Testis (tissue), 3 donors: ENCODE measurements around the gene IFT43. TPM values are rescaled to one million over a fixed set of nuclear protein-coding genes. Genes with fewer than 3 reads are reported as not detected.

Source experiments
- DNase-seq: peaks from one replicate; pipeline ENCODE4 v3.0.0-alpha.2; 2019
- H3K27ac ChIP-seq, 2 donors: fragments of 200-600 bp; sonication (generic); one replicate each; pipeline ENCODE4 v1.5.1; 2019
- H3K27me3 ChIP-seq: fragments of 200-600 bp; sonication (generic); one replicate; pipeline ENCODE4 v1.5.1; 2019
- H3K36me3 ChIP-seq: fragments of 200-600 bp; sonication (generic); one replicate; pipeline ENCODE4 v1.5.1; 2017; ENCODE audit warnings: low read depth; ENCODE audit errors: missing control alignments
- H3K4me1 ChIP-seq: fragments of 200-600 bp; sonication (generic); one replicate; pipeline ENCODE4 v1.5.1; 2019
- H3K4me3 ChIP-seq, 2 donors: fragments of 200-600 bp; sonication (generic); one replicate each; pipeline ENCODE4 v1.5.1; 2017 to 2019
- H3K9me3 ChIP-seq: fragments of 200-600 bp; sonication (generic); one replicate; pipeline ENCODE4 v1.5.1; 2017
- POLR2A ChIP-seq: fragments of 450-650 bp; IDR thresholded peaks from one replicate; pipeline ENCODE4 v1.6.1; 2017; ENCODE audit warnings: antibody characterized with exemption, mild to moderate bottlenecking, moderate library complexity
- WGBS, 2 donors: methylation state at CpG; one replicate each; pipeline ENCODE4 v1.1.5; 2018; 5-methylcytosine and 5-hydroxymethylcytosine counted together
- intact Hi-C: fragments of 100-400 bp; cut with DNase I; formaldehyde crosslinking; loops from one replicate; pipeline ENCODE4 v1.15.1; 2023; ENCODE audit warnings: low total_unique reads
- polyA plus RNA-seq: library from polyadenylated mRNA; stranded (reverse); fragments of 350-450 nt; fragmentation: Illumina TruSeq; extraction: RNeasy Lipid Tissue Mini Kit (QIAGEN cat#74804); gene quantifications from one replicate; pipeline ENCODE4 v1.2.3, GENCODE V29; 2014; ENCODE audit warnings: low read depth, low replicate concordance; ENCODE audit not compliant: insufficient read depth
- total RNA-seq, 2 donors: library from RNA; depleted of rRNA; stranded (reverse); fragments of >200 nt; gene quantifications; one replicate each; pipeline ENCODE4 v1.2.3, GENCODE V29; 2016
- TF ChIP-seq, protein P1 (sequence below), 3 experiments: fragments of 450-650 bp in 2 of 3; fragments of 200-600 bp in 1 of 3; sonication (generic) in 1 of 3; IDR thresholded peaks; one replicate each; pipeline ENCODE4 v1.5.1; 2016 to 2019; ENCODE audit warnings: antibody characterized with exemption in 3 of 3, mild to moderate bottlenecking in 2 of 3, moderate library complexity in 1 of 3

IFT43 gene
- total and polyA plus RNA-seq, 3 donors from 2014 or later, result 55.1 to 85.4 (median 68.4) TPM

DNA sequence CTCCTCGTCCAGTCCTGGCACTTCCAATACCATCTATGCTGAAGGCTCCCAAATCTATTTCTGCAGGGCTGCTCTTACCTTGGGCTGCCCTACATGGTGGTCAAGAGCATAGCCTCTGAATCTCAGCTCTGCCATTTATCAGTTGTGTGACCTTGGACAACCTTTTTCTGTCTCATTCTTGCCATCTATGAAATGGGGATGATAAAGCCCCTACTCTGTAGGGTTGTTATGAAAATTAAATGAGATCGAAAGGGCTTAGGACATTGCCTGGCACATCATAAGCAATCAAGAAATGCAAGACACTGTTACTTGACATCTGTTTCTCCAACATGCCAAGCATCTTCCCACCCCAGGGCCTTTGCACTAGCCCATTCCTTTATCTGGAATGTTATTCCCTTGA is 120.6 kb downstream of the IFT43 start:
- no peak overlapping the region for H3K4me3 ChIP-seq
- no peak overlapping the region for H3K27ac ChIP-seq
- no peaks in the 10 kb centered on the region for H3K27me3 ChIP-seq
- no peaks in the 10 kb centered on the region for H3K9me3 ChIP-seq
- no peaks in the 10 kb centered on the region for H3K4me1 ChIP-seq
- WGBS, 2 donors, result 82 to 95% methylated on average over 2 of the region's 2 CpGs
- TF ChIP-seq, protein P1, sequence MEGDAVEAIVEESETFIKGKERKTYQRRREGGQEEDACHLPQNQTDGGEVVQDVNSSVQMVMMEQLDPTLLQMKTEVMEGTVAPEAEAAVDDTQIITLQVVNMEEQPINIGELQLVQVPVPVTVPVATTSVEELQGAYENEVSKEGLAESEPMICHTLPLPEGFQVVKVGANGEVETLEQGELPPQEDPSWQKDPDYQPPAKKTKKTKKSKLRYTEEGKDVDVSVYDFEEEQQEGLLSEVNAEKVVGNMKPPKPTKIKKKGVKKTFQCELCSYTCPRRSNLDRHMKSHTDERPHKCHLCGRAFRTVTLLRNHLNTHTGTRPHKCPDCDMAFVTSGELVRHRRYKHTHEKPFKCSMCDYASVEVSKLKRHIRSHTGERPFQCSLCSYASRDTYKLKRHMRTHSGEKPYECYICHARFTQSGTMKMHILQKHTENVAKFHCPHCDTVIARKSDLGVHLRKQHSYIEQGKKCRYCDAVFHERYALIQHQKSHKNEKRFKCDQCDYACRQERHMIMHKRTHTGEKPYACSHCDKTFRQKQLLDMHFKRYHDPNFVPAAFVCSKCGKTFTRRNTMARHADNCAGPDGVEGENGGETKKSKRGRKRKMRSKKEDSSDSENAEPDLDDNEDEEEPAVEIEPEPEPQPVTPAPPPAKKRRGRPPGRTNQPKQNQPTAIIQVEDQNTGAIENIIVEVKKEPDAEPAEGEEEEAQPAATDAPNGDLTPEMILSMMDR (IDR thresholded peaks at IDR 0.05), result no peak
- TF ChIP-seq POLR2A, result no peak
- intact Hi-C loops, result no loop called here
- no peak for DNase-seq
- no peaks in the 10 kb centered on the region for H3K36me3 ChIP-seq

DNA sequence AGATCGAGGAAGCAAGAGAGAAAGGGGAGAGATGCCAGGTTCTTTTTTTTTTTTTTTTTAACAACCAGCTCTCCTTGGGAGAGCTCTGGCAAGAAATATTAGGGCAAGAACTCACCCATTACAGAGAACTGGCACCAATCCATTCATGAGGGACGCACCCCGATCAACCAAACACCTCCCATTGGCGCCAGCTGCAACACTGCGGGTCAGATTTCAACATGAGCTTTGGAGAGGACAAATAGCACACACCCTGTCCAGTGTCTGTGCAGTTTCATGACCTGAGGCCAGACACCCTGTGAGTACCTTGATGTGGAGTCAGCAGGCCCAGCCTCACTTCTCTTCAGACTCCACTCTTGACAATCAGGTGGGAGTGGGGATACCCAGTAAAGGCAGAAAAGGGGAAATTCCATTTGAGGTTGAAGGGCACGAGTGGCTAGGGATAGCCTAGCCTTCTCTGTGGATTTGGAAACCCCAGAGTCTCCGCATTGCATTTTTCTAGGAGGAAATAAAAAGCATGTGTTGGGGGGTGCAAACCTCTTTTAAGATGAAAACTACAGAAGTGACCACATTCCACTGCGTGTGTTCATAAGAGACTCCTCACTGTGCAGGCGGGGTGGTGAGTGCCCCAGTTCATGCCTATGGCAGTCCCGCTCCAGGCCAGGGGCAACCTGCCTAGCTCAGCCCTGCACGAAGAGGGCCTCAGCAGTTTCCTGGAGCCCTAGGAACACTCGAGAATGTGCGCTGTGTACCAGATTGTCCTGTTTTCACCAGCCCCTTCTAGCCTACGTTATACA is 123.7 kb downstream of the IFT43 start:
- no peak overlapping the region for H3K27ac ChIP-seq
- DNase-seq, result peak; percentile 42
- no peaks in the 10 kb centered on the region for H3K36me3 ChIP-seq
- no peaks in the 10 kb centered on the region for H3K9me3 ChIP-seq
- no peak overlapping the region for H3K4me3 ChIP-seq
- TF ChIP-seq, protein P1 (IDR thresholded peaks at IDR 0.05), result no peak
- no peak for TF ChIP-seq POLR2A
- no peaks in the 10 kb centered on the region for H3K4me1 ChIP-seq
- intact Hi-C loops, result no loop called here
- no peaks in the 10 kb centered on the region for H3K27me3 ChIP-seq
- WGBS, 2 donors, result 77 to 79% methylated on average over 14 of the region's 14 CpGs

DNA sequence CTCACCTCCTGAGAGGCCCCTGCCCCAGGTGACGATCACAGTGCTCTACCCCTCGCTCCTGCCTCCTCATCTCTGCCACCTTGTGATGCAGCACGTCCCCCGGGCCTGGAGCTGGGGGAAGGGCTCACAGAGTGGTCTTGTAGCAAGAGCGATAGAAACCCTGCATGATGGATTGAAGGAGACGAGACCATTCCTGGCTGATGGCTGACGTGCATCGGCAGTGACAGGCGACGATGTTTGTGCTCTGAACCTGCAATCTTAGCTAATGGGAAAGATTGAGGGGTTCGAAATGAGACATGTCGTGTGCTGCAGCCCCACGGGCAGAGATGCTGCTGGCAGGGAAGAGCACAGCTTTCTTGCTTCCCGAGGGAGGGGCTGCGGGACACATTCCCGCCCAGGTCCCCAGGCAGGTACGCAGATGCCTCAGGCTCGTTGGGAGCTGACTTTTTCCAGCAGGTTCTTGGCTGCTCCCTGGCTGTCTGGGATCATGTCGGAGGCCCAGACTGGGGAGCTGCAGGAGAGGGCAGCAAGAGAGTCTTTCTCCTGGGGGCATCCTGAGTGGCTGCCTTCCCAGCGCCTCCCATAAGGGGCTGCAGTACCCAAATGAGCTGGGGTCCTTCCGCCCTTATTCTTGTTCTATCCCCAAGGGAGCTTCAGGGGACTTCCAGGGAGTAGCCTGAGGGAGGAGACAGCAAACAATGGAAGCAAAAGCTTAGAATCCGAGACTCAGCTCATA is 127.5 kb downstream of the IFT43 start:
- Histone ChIP-seq H3K9me3 (no peaks in the 10 kb centered on the region), H3K4me1 (no peaks in the 10 kb centered on the region), H3K4me3 (no peak overlapping the region), H3K27me3 (no peaks in the 10 kb centered on the region), H3K27ac (no peak overlapping the region), H3K36me3 (no peaks in the 10 kb centered on the region)
- intact Hi-C loops, result no loop called here
- TF ChIP-seq POLR2A, result no peak
- 75 to 79% methylated on average over 17 to 22 of the region's 22 CpGs for WGBS, 2 donors
- no peak for DNase-seq

DNA sequence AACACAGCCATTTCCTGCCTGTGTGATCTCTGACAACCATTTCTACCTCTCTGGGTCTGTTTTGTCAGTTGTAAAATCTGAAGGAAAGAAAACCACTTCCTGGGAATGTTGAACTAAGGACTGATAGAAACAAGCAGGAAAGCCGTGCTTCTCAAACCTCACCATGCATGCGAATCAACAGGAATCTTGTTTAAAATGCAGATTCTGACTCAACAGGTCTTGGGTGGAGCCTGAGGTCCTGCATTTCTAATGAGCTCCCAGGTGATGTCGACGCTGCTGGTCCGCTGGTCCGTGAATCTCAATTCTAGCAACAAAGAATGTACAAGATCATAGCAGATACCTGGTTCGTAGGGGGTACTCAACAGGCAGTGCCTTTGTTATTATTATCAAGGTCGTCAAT is 128.1 kb downstream of the IFT43 start:
- 71 to 82% methylated on average over 8 of the region's 8 CpGs for WGBS, 2 donors
- no peaks in the 10 kb centered on the region for H3K9me3 ChIP-seq
- no peaks in the 10 kb centered on the region for H3K4me1 ChIP-seq
- DNase-seq, result no peak
- H3K27ac ChIP-seq, result no peak overlapping the region
- intact Hi-C loops, result no loop called here
- H3K36me3 ChIP-seq, result no peaks in the 10 kb centered on the region
- H3K4me3 ChIP-seq, result no peak overlapping the region
- no peaks in the 10 kb centered on the region for H3K27me3 ChIP-seq
- TF ChIP-seq POLR2A, result no peak
- TF ChIP-seq, protein P1 (IDR thresholded peaks at IDR 0.05), result no peak

DNA sequence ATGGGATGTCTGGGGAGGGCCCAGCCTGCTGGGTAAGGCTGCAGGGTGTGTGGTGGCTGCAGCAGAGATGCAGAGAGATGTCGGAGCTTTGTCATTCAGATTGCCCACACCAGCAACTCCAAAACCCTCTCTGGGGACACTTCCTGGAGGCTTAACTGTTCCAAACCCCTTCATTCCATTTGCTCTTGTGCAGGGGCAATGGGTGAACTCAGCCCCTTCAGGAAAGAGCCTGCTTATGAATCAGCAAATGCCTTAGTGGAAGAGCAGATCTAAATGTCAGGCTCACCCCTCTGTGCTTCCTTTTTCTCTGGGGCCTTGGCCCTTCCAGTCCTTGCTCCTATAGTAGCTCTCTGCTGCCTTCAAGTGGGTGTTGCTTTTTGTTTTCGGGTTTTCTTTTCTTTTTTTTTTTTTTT is 129.5 kb downstream of the IFT43 start:
- DNase-seq, result no peak
- Histone ChIP-seq H3K36me3 (no peaks in the 10 kb centered on the region), H3K9me3 (no peaks in the 10 kb centered on the region), H3K4me3 (no peak overlapping the region), H3K27ac (no peak overlapping the region), H3K4me1 (no peaks in the 10 kb centered on the region), H3K27me3 (no peaks in the 10 kb centered on the region)
- TF ChIP-seq, protein P1 (IDR thresholded peaks at IDR 0.05), result no peak
- no peak for TF ChIP-seq POLR2A
- whole genome bisulfite sequencing, 2 donors, result 79 to 94% methylated on average over 2 of the region's 2 CpGs
- intact Hi-C loops, result no loop called here
